ENCODE results near the gene PTGER3.

DNA sequence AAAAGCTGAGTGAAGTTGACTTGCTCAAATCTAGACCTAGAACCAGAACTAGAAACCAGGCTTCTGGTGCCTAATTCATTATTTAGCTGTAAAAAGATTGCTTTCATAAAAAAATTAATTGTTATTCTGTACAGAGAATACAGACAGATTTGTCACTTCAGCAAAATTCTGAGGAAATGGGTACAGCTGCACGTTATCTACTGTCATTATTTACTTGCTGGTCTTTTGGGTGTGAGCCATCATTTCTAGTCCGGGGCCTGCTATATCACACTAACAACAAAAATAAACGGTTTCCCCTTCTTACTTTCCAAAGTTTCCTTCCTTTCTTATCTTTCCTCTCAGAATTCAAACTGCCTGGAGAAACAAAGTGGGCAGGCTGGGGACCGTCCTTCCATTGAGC lies 68.3 kb downstream of the PTGER3 start:
- TF ChIP-seq POLR2A (IDR thresholded peaks at IDR 0.05) (no peak), POLR2AphosphoS5 (IDR thresholded peaks at IDR 0.05) (no peak), EP300 (IDR thresholded peaks at IDR 0.05) (no peak)
- TF ChIP-seq, protein P1, sequence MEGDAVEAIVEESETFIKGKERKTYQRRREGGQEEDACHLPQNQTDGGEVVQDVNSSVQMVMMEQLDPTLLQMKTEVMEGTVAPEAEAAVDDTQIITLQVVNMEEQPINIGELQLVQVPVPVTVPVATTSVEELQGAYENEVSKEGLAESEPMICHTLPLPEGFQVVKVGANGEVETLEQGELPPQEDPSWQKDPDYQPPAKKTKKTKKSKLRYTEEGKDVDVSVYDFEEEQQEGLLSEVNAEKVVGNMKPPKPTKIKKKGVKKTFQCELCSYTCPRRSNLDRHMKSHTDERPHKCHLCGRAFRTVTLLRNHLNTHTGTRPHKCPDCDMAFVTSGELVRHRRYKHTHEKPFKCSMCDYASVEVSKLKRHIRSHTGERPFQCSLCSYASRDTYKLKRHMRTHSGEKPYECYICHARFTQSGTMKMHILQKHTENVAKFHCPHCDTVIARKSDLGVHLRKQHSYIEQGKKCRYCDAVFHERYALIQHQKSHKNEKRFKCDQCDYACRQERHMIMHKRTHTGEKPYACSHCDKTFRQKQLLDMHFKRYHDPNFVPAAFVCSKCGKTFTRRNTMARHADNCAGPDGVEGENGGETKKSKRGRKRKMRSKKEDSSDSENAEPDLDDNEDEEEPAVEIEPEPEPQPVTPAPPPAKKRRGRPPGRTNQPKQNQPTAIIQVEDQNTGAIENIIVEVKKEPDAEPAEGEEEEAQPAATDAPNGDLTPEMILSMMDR (IDR thresholded peaks at IDR 0.05) = no peak
